WTC11 (cell line): ENCODE data around the gene NRXN2. TPM values are rescaled to one million over a fixed set of nuclear protein-coding genes. Genes with fewer than 3 reads are reported as not detected.

Experiments used
- ATAC-seq: fragments of 200-7000 bp; cut with Tn5 transposase; 2 replicates; pipeline ENCODE4 v1.10.0; 2021; ENCODE audit warnings: mild to moderate bottlenecking, moderate library complexity
- CTCF ChIA-PET: fragments of 300-600 bp; sonication (Branson Sonifier 250); formaldehyde crosslinking; loops from one replicate; lab custom pipeline; 2021; ENCODE audit warnings: antibody characterized with exemption; lab: Charles Lee
- POLR2A ChIA-PET: fragments of 350-600 bp; sonication (Branson Sonifier 250); formaldehyde crosslinking; loops from one replicate; lab custom pipeline; 2021; ENCODE audit warnings: antibody characterized with exemption; lab: Charles Lee
- DNase-seq: peaks from one replicate; pipeline ENCODE4 v3.0.0; 2021; ENCODE audit warnings: low spot score
- H3K27ac Mint-ChIP-seq: 2 replicates; pipeline ENCODE4 v1.8.0; 2021; ENCODE audit warnings: mixed read lengths
- H3K27me3 Mint-ChIP-seq: 2 replicates; pipeline ENCODE4 v1.8.0; 2021; ENCODE audit warnings: low read depth, mild to moderate bottlenecking, moderate library complexity, mixed read lengths
- H3K36me3 Mint-ChIP-seq: 2 replicates; pipeline ENCODE4 v1.8.0; 2021; ENCODE audit warnings: mixed read lengths
- H3K4me1 Mint-ChIP-seq: 2 replicates; pipeline ENCODE4 v1.8.0; 2022; ENCODE audit warnings: mixed read lengths
- H3K4me3 Mint-ChIP-seq: 2 replicates; pipeline ENCODE4 v1.8.0; 2021; ENCODE audit warnings: mild to moderate bottlenecking, moderate library complexity, mixed read lengths
- H3K9me3 Mint-ChIP-seq: 2 replicates; pipeline ENCODE4 v1.8.0; 2021; ENCODE audit warnings: mixed read lengths
- ATF1 ChIP-seq: sonication (generic); formaldehyde crosslinking; IDR thresholded peaks from 2 replicates; pipeline ENCODE4 v1.8.1; 2023; ENCODE audit warnings: mild to moderate bottlenecking, moderate library complexity, missing genetic modification reagents
- CBFB ChIP-seq: sonication (generic); formaldehyde crosslinking; IDR thresholded peaks from 2 replicates; pipeline ENCODE4 v1.8.1; 2022; ENCODE audit warnings: mild to moderate bottlenecking, low read depth, missing genetic modification reagents
- CREB1 ChIP-seq: sonication (generic); formaldehyde crosslinking; IDR thresholded peaks from 2 replicates; pipeline ENCODE4 v1.8.0; 2023; ENCODE audit warnings: mild to moderate bottlenecking, missing genetic modification reagents
- FOXJ3 ChIP-seq: sonication (generic); formaldehyde crosslinking; IDR thresholded peaks from 2 replicates; pipeline ENCODE4 v1.9.0; 2021; ENCODE audit warnings: missing genetic modification reagents, mild to moderate bottlenecking, borderline replicate concordance
- FOXK1 ChIP-seq: sonication (generic); formaldehyde crosslinking; IDR thresholded peaks from 2 replicates; pipeline ENCODE4 v1.8.0; 2022; ENCODE audit warnings: mild to moderate bottlenecking, moderate library complexity, missing genetic modification reagents
- GRHL2 ChIP-seq: fragments of 250-450 bp; sonication (Bioruptor Pico); IDR thresholded peaks from 2 replicates; pipeline ENCODE4 v1.8.0; 2022; ENCODE audit warnings: mild to moderate bottlenecking, moderate library complexity; ENCODE audit not compliant: insufficient replicate concordance, severe bottlenecking
- GTF2I ChIP-seq: fragments of 250-450 bp; sonication (Bioruptor Pico); conservative IDR thresholded peaks from 2 replicates; pipeline ENCODE4 v1.4.0; 2021; ENCODE audit warnings: mild to moderate bottlenecking
- JUN ChIP-seq: sonication (generic); formaldehyde crosslinking; IDR thresholded peaks from 2 replicates; pipeline ENCODE4 v1.8.0; 2023; ENCODE audit warnings: mild to moderate bottlenecking, missing genetic modification reagents
- MXD4 ChIP-seq: fragments of 250-450 bp; sonication (Bioruptor Pico); IDR thresholded peaks from 2 replicates; pipeline ENCODE4 v1.8.0; 2021; ENCODE audit warnings: mild to moderate bottlenecking, moderate library complexity, borderline replicate concordance
- MYBL2 ChIP-seq: sonication (generic); formaldehyde crosslinking; IDR thresholded peaks from 2 replicates; pipeline ENCODE4 v1.8.1; 2023; ENCODE audit warnings: mild to moderate bottlenecking, moderate library complexity, missing genetic modification reagents
- NFATC4 ChIP-seq: fragments of 250-450 bp; sonication (Bioruptor Pico); IDR thresholded peaks from 2 replicates; pipeline ENCODE4 v1.9.0; 2021; ENCODE audit warnings: mild to moderate bottlenecking
- NFYB ChIP-seq: sonication (generic); formaldehyde crosslinking; conservative IDR thresholded peaks from 2 replicates; pipeline ENCODE4 v1.8.0; 2022; ENCODE audit warnings: low read depth, missing genetic modification reagents
- NR1H2 ChIP-seq: sonication (generic); formaldehyde crosslinking; IDR thresholded peaks from 2 replicates; pipeline ENCODE4 v1.9.0; 2021; ENCODE audit warnings: mild to moderate bottlenecking, moderate library complexity, missing genetic modification reagents
- NR3C1 ChIP-seq: sonication (generic); formaldehyde crosslinking; conservative IDR thresholded peaks from 2 replicates; pipeline ENCODE4 v1.8.1; 2023; ENCODE audit warnings: low read depth, mild to moderate bottlenecking, missing genetic modification reagents
- RELA ChIP-seq: sonication (generic); formaldehyde crosslinking; IDR thresholded peaks from 2 replicates; pipeline ENCODE4 v1.8.1; 2022; ENCODE audit warnings: missing genetic modification reagents, mild to moderate bottlenecking, borderline replicate concordance
- SMAD3 ChIP-seq: sonication (generic); formaldehyde crosslinking; IDR thresholded peaks from 2 replicates; pipeline ENCODE4 v1.8.0; 2022; ENCODE audit warnings: missing genetic modification reagents, mild to moderate bottlenecking, borderline replicate concordance
- SOX15 ChIP-seq: fragments of 250-450 bp; sonication (Bioruptor Pico); IDR thresholded peaks from 2 replicates; pipeline ENCODE4 v1.9.0; 2021; ENCODE audit warnings: mild to moderate bottlenecking
- TEAD1 ChIP-seq: sonication (generic); formaldehyde crosslinking; IDR thresholded peaks from 2 replicates; pipeline ENCODE4 v1.8.0; 2022; ENCODE audit warnings: mild to moderate bottlenecking, missing genetic modification reagents
- ZNF138 ChIP-seq: sonication (generic); formaldehyde crosslinking; conservative IDR thresholded peaks from 2 replicates; pipeline ENCODE4 v1.8.1; 2022; ENCODE audit warnings: mild to moderate bottlenecking, moderate library complexity, missing genetic modification reagents
- ZNF416 ChIP-seq: fragments of 250-450 bp; sonication (Bioruptor Pico); IDR thresholded peaks from 2 replicates; pipeline ENCODE4 v1.9.0; 2021; ENCODE audit warnings: mild to moderate bottlenecking, inconsistent platforms
- ZNF512 ChIP-seq: sonication (generic); formaldehyde crosslinking; IDR thresholded peaks from 2 replicates; pipeline ENCODE4 v1.8.1; 2022; ENCODE audit warnings: missing genetic modification reagents, borderline replicate concordance
- ZNF671 ChIP-seq: fragments of 250-450 bp; sonication (Bioruptor Pico); IDR thresholded peaks from 2 replicates; pipeline ENCODE4 v1.8.0; 2021; ENCODE audit warnings: mild to moderate bottlenecking
- total RNA-seq: library from RNA; stranded (reverse); gene quantifications from 3 replicates; pipeline ENCODE4 v1.2.3, GENCODE V29; 2021
- TF ChIP-seq, protein P1 (sequence below): sonication (generic); formaldehyde crosslinking; IDR thresholded peaks from 2 replicates; pipeline ENCODE4 v1.8.1; 2022; ENCODE audit warnings: low read depth, mild to moderate bottlenecking, moderate library complexity, missing genetic modification reagents, borderline replicate concordance
- TF ChIP-seq, protein P2 (sequence below): fragments of 250-450 bp; sonication (Bioruptor Pico); IDR thresholded peaks from 2 replicates; pipeline ENCODE4 v1.8.0; 2021; ENCODE audit warnings: mild to moderate bottlenecking
- TF ChIP-seq, protein P3 (sequence below): sonication (generic); formaldehyde crosslinking; IDR thresholded peaks from 2 replicates; pipeline ENCODE4 v1.8.0; 2022; ENCODE audit warnings: mild to moderate bottlenecking, missing genetic modification reagents
- TF ChIP-seq, protein P4 (sequence below): fragments of 250-450 bp; sonication (Bioruptor Pico); conservative IDR thresholded peaks from 2 replicates; pipeline ENCODE4 v1.9.0; 2021; ENCODE audit warnings: mild to moderate bottlenecking
- TF ChIP-seq, protein P5 (sequence below): sonication (generic); formaldehyde crosslinking; IDR thresholded peaks from 2 replicates; pipeline ENCODE4 v1.8.0; 2022; ENCODE audit warnings: mild to moderate bottlenecking, missing genetic modification reagents

NRXN2 gene
- total RNA-seq, 1 experiment from 2014 or later, result 8.6 TPM

- Mint-ChIP-seq H3K36me3 (no peaks in the 10 kb centered on the region), H3K27me3 (peaks cover 84% of the 10 kb centered on the region), H3K4me3 (no peak overlapping the region), H3K27ac (no peak overlapping the region), H3K4me1 (peaks cover 42% of the 10 kb centered on the region), H3K9me3 (no peaks in the 10 kb centered on the region)
- POLR2A ChIA-PET, result no interaction called here
- DNase-seq, result no peak
- TF ChIP-seq FOXK1 (no peak), RELA (no peak), TEAD1 (CRISPR knock-in tag) (no peak), NFYB (CRISPR knock-in tag) (no peak), JUN (CRISPR knock-in tag) (no peak), MYBL2 (CRISPR knock-in tag) (no peak), NR1H2 (CRISPR knock-in tag) (no peak), ATF1 (CRISPR knock-in tag) (no peak), GRHL2 (CRISPR knock-in tag) (no peak), SOX15 (CRISPR knock-in tag) (no peak), ZNF671 (CRISPR knock-in tag) (no peak), GTF2I (CRISPR knock-in tag) (no peak), ZNF138 (CRISPR knock-in tag) (no peak), ZNF512 (CRISPR knock-in tag) (no peak), NR3C1 (CRISPR knock-in tag) (no peak), FOXJ3 (CRISPR knock-in tag) (no peak)
- TF ChIP-seq, protein P1, sequence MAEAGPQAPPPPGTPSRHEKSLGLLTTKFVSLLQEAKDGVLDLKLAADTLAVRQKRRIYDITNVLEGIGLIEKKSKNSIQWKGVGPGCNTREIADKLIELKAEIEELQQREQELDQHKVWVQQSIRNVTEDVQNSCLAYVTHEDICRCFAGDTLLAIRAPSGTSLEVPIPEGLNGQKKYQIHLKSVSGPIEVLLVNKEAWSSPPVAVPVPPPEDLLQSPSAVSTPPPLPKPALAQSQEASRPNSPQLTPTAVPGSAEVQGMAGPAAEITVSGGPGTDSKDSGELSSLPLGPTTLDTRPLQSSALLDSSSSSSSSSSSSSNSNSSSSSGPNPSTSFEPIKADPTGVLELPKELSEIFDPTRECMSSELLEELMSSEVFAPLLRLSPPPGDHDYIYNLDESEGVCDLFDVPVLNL (CRISPR knock-in tag), result no peak
- TF ChIP-seq, protein P2, sequence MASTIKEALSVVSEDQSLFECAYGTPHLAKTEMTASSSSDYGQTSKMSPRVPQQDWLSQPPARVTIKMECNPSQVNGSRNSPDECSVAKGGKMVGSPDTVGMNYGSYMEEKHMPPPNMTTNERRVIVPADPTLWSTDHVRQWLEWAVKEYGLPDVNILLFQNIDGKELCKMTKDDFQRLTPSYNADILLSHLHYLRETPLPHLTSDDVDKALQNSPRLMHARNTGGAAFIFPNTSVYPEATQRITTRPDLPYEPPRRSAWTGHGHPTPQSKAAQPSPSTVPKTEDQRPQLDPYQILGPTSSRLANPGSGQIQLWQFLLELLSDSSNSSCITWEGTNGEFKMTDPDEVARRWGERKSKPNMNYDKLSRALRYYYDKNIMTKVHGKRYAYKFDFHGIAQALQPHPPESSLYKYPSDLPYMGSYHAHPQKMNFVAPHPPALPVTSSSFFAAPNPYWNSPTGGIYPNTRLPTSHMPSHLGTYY (CRISPR knock-in tag), result no peak
- TF ChIP-seq, protein P3, sequence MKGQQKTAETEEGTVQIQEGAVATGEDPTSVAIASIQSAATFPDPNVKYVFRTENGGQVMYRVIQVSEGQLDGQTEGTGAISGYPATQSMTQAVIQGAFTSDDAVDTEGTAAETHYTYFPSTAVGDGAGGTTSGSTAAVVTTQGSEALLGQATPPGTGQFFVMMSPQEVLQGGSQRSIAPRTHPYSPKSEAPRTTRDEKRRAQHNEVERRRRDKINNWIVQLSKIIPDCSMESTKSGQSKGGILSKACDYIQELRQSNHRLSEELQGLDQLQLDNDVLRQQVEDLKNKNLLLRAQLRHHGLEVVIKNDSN (CRISPR knock-in tag), result no peak
- CTCF ChIA-PET, result interaction anchor here (1.1 to 6.0 kb wide), 5 partner anchors 14 to 229 kb away, joined by 3 to 56 read pairs (median 6); partner anchors contain the start of gene RASGRP2
- no peak for ATAC-seq
These were observed 4.2 kb downstream of the NRXN2 start for GRCh38 chr11:64718780-64719124.

DNA sequence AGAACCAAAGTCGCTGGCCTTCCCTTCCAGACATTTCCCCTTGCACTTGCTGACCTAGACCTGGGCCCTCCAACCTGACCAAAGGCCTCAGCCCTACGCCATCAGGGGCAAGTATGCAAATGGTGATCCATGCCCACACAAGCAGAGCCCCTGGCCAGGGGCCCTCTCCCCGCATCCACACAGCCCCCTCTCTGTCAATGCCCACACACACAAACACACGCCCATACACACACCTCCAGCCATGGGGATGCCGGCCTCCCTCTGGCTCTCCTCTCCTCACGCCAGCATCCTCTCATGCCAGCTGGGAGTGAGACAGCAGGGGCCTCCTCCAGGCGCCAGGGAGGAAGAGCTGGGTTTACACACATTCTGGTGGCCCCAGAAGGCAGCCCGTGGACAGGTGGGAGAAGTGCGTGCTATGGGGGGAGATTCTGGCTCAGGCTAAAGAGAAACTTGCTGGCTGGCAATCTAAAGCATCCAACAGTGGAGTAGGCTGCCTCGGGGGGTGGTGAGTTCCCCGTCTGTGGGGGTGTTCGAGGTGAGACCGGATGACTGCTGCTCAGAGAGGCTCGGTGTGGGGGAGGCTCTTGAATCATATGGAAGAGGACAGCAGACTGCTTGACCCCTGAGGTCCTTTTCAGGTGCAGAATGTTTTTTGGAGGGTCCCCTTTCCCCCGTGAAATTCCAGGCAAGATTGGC is 4.8 kb downstream of the NRXN2 start:
- no peak for DNase-seq
- POLR2A ChIA-PET, result interaction anchor here (0.5 kb wide), 1 partner anchor 10 kb away, joined by 4 read pairs; no protein-coding TSS in a partner anchor
- no peak for TF ChIP-seq NFYB (CRISPR knock-in tag)
- TF ChIP-seq NFATC4 (CRISPR knock-in tag), result no peak
- TF ChIP-seq MXD4 (CRISPR knock-in tag), result no peak
- TF ChIP-seq, protein P4, sequence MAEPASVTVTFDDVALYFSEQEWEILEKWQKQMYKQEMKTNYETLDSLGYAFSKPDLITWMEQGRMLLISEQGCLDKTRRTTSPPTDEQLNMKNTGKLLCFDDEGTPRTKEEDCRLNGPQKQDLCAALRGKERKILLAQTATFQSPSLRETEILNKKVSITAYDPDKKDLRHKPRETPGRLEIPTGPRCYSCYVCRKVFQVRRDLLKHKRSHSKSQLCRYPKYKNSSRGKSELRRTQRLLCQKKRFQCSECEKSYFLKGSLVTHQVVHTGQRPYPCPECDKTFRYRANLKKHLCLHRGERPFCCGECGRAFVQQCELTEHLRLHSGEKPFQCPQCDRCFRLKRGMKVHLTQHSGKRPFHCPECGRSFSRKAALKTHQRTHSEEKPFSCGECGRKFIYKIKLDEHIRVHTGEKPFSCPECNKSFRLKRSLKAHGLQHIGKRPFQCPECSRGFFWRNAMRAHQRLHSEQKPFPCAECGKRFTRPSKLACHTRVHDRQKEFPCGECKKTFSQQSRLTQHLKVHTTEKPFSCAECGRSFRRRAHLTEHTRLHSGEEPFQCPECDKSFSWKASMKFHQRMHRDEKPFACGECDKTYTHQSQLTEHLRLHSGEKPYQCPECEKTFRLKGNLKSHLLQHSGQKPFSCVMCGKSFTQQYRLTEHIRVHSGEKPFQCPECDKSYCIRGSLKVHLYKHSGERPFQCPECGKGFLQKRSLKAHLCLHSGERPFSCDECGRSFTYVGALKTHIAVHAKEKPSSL, result no peak
- TF ChIP-seq CREB1, result no peak
- no peak for TF ChIP-seq ATF1 (CRISPR knock-in tag)
- TF ChIP-seq ZNF416 (CRISPR knock-in tag), result no peak
- no peak for TF ChIP-seq ZNF138 (CRISPR knock-in tag)
- no peak for TF ChIP-seq CBFB (CRISPR knock-in tag)
- TF ChIP-seq, protein P5, sequence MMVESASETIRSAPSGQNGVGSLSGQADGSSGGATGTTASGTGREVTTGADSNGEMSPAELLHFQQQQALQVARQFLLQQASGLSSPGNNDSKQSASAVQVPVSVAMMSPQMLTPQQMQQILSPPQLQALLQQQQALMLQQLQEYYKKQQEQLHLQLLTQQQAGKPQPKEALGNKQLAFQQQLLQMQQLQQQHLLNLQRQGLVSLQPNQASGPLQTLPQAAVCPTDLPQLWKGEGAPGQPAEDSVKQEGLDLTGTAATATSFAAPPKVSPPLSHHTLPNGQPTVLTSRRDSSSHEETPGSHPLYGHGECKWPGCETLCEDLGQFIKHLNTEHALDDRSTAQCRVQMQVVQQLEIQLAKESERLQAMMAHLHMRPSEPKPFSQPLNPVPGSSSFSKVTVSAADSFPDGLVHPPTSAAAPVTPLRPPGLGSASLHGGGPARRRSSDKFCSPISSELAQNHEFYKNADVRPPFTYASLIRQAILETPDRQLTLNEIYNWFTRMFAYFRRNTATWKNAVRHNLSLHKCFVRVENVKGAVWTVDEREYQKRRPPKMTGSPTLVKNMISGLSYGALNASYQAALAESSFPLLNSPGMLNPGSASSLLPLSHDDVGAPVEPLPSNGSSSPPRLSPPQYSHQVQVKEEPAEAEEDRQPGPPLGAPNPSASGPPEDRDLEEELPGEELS, result no peak
- TF ChIP-seq SMAD3 (CRISPR knock-in tag), result no peak
- TF ChIP-seq, all 79 proteins: peak for 0
- Mint-ChIP-seq H3K27ac (no peak overlapping the region), H3K9me3 (no peaks in the 10 kb centered on the region), H3K4me1 (peaks cover 39% of the 10 kb centered on the region), H3K4me3 (no peak overlapping the region), H3K27me3 (peaks cover 85% of the 10 kb centered on the region), H3K36me3 (no peaks in the 10 kb centered on the region)
- CTCF ChIA-PET, result interaction anchor here (1.1 to 6.0 kb wide), 5 partner anchors 14 to 88 kb away, joined by 3 to 56 read pairs (median 6); partner anchors contain the start of gene RASGRP2
- no peak for ATAC-seq
